Hepatic stellate cell (primary cell): ENCODE data around the gene GSN.
"Not testable (repeated sequence)": the region's sequence is repeated elsewhere in the genome, so short reads cannot be mapped to it uniquely, and the experiment has no call there.

Experiments used
- DNase-seq: peaks from one replicate; pipeline ENCODE4 v3.0.0; 2011; ENCODE audit warnings: low spot score

The GSN gene

GRCh38 chr9:121288673-121289025 lies 20.7 kb downstream of the GSN start:
- DNase-seq = no peak

- DNase-seq = peak; percentile 76
These were observed 21.2 kb downstream of the GSN start for GRCh38 chr9:121289026-121289771.

- DNase-seq = peak; percentile 27
These were observed 21.9 kb downstream of the GSN start for GRCh38 chr9:121289772-121290370.

- DNase-seq = not testable (repeated sequence)
These were observed 23.6 kb downstream of the GSN start for GRCh38 chr9:121291536-121291935.

GRCh38 chr9:121292051-121292450 lies 24.1 kb downstream of the GSN start:
- DNase-seq = no peak

- DNase-seq = no peak
These were observed 24.9 kb downstream of the GSN start for GRCh38 chr9:121292801-121293241.

- no peak for DNase-seq
These were observed 26.3 kb downstream of the GSN start for GRCh38 chr9:121294151-121294743.

- no peak for DNase-seq
These were observed 27.1 kb downstream of the GSN start for GRCh38 chr9:121294866-121295661.

- no peak for DNase-seq
These were observed 27.8 kb downstream of the GSN start for GRCh38 chr9:121295662-121296191.

GRCh38 chr9:121296213-121297127 lies 28.5 kb downstream of the GSN start:
- no peak for DNase-seq

GRCh38 chr9:121297389-121297788 lies 29.4 kb downstream of the GSN start:
- no peak for DNase-seq

- no peak for DNase-seq
These were observed 30.1 kb downstream of the GSN start for GRCh38 chr9:121298016-121298538.

- DNase-seq = peak; percentile 87
These were observed 30.9 kb downstream of the GSN start for GRCh38 chr9:121298689-121299466.

- no peak for DNase-seq
These were observed 31.7 kb downstream of the GSN start for GRCh38 chr9:121299467-121300282.

- no peak for DNase-seq
These were observed 32.5 kb downstream of the GSN start for GRCh38 chr9:121300283-121301119.

- no peak for DNase-seq
These were observed 33.9 kb downstream of the GSN start for GRCh38 chr9:121301881-121302286.

GRCh38 chr9:121302341-121302740 lies 34.4 kb downstream of the GSN start:
- no peak for DNase-seq

- DNase-seq = no peak
These were observed 34.8 kb downstream of the GSN start for GRCh38 chr9:121302786-121303185.
